Mucosa of descending colon (tissue), 3 donors: ENCODE data around the gene BARD1. TPM values are rescaled to one million over a fixed set of nuclear protein-coding genes. Genes with fewer than 3 reads are reported as not detected.
"Not testable (repeated sequence)": the region's sequence is repeated elsewhere in the genome, so short reads cannot be mapped to it uniquely, and the experiment has no call there.

ENCODE experiments used
- ATAC-seq: fragments of 200-7000 bp; cut with Tn5 transposase; one replicate; pipeline ENCODE4 v1.9.1; 2020; ENCODE audit warnings: mild to moderate bottlenecking, moderate library complexity
- DNase-seq, 3 donors: peaks; one replicate each; pipeline ENCODE4 v3.0.0-alpha.2; 2020
- H3K36me3 ChIP-seq: fragments of 200-600 bp; one replicate; pipeline ENCODE4 v1.8.0; 2021; ENCODE audit warnings: low read depth, mild to moderate bottlenecking
- H3K4me1 ChIP-seq: fragments of 200-600 bp; one replicate; pipeline ENCODE4 v1.8.0; 2021; ENCODE audit warnings: low read depth, mild to moderate bottlenecking
- H3K4me3 ChIP-seq: fragments of 200-600 bp; one replicate; pipeline ENCODE4 v1.8.0; 2021; ENCODE audit warnings: mild to moderate bottlenecking
- H3K9me3 ChIP-seq: fragments of 200-600 bp; one replicate; pipeline ENCODE4 v1.8.0; 2021; ENCODE audit warnings: mild to moderate bottlenecking
- CTCF ChIP-seq: fragments of 200-600 bp; IDR thresholded peaks from one replicate; pipeline ENCODE4 v1.8.0; 2022; ENCODE audit warnings: antibody characterized with exemption, mild to moderate bottlenecking
- intact Hi-C, 2 donors: fragments of 100-400 bp; cut with DNase I in 1 of 2; cut with micrococcal nuclease in 1 of 2; formaldehyde crosslinking; loops; one replicate each; pipeline versions ENCODE4 v1.11.0 to v1.11.1; 2022; cut with DNase I, micrococcal nuclease
- total RNA-seq, 3 donors: library from RNA; stranded (reverse); fragmentation: NEBNext Ultra II Directional in 2 of 3; extraction: Animal tissue kit (Norgen Biotek cat#: 25700) in 2 of 3; gene quantifications; one replicate each; pipeline versions ENCODE4 v1.2.1 to v1.2.4, GENCODE V29; 2021 to 2023
- donor health status: DM: no; HTN: no; CAD: no; lungs with moderate emphysema.
- donor health status: DM: no; HTN: no; CAD: no.
- donor health status: DM: no; HTN: yes; CAD: no.

The BARD1 gene
- total RNA-seq, 3 donors from 2014 or later = 10.5 to 20.4 (median 15.9) TPM

GRCh38 chr2:214740867-214741395 is 68.6 kb downstream of the BARD1 start:
- H3K36me3 ChIP-seq = no peaks in the 10 kb centered on the region
- DNase-seq (no peak), ATAC-seq (no peak)
- H3K9me3 ChIP-seq = no peaks in the 10 kb centered on the region
- intact Hi-C loops = no loop called here
- H3K4me3 ChIP-seq = no peak overlapping the region
- TF ChIP-seq CTCF = no peak
- H3K4me1 ChIP-seq = no peaks in the 10 kb centered on the region

GRCh38 chr2:214737188-214737587 is 72.3 kb downstream of the BARD1 start:
- no peak overlapping the region for H3K4me3 ChIP-seq
- intact Hi-C loops = no loop called here
- ATAC-seq = no peak

GRCh38 chr2:214730800-214731407 is 78.6 kb downstream of the BARD1 start:
- Histone ChIP-seq H3K36me3 (no peaks in the 10 kb centered on the region), H3K9me3 (no peaks in the 10 kb centered on the region), H3K4me3 (no peak overlapping the region), H3K4me1 (no peaks in the 10 kb centered on the region)
- no peak for TF ChIP-seq CTCF
- intact Hi-C loops = no loop called here
- no peak for DNase-seq
- ATAC-seq = no peak

More at GRCh38 chr2:214737188-214737587, 72.3 kb downstream of the BARD1 start:
- H3K9me3 ChIP-seq = no peaks in the 10 kb centered on the region
- TF ChIP-seq CTCF = no peak
- no peak for DNase-seq
- H3K36me3 ChIP-seq = no peaks in the 10 kb centered on the region
- H3K4me1 ChIP-seq = no peaks in the 10 kb centered on the region

GRCh38 chr2:214730248-214730647 is 79.2 kb downstream of the BARD1 start:
- no peak for TF ChIP-seq CTCF
- DNase-seq = no peak
- no peak overlapping the region for H3K4me3 ChIP-seq
- no peak for ATAC-seq
- intact Hi-C loops = no loop called here
- H3K36me3 ChIP-seq = no peaks in the 10 kb centered on the region
- H3K4me1 ChIP-seq = no peaks in the 10 kb centered on the region
- no peaks in the 10 kb centered on the region for H3K9me3 ChIP-seq

- no peak for TF ChIP-seq CTCF
- H3K4me3 ChIP-seq = no peak overlapping the region
- H3K9me3 ChIP-seq = no peaks in the 10 kb centered on the region
- DNase-seq (no peak), ATAC-seq (no peak)
- H3K4me1 ChIP-seq = no peaks in the 10 kb centered on the region
- no peaks in the 10 kb centered on the region for H3K36me3 ChIP-seq
- intact Hi-C loops = no loop called here
Observed at GRCh38 chr2:214724741-214725140, 84.7 kb downstream of the BARD1 start.

- H3K4me3 ChIP-seq, ATAC-seq, H3K9me3 ChIP-seq, DNase-seq, H3K36me3 ChIP-seq, H3K4me1 ChIP-seq, intact Hi-C loops: not testable (repeated sequence)
Observed at GRCh38 chr2:214717837-214718236, 91.6 kb downstream of the BARD1 start.
